Neuron (in vitro differentiated cells): ENCODE data around the gene PTH1R.
A peak's percentile ranks its signal among the peaks of the same experiment; 100 is the strongest.

Experiments
- H2AFZ ChIP-seq: one replicate; pipeline ENCODE4 v1.6.1; 2013; ENCODE audit warnings: low read depth, mild to moderate bottlenecking, inconsistent platforms, low read length, moderate library complexity
- H3K27me3 ChIP-seq: one replicate; pipeline ENCODE4 v1.6.1; 2013; ENCODE audit warnings: low read length; ENCODE audit not compliant: insufficient read depth
- H3K36me3 ChIP-seq: one replicate; pipeline ENCODE4 v1.6.1; 2013; ENCODE audit warnings: low read length; ENCODE audit not compliant: insufficient read depth
- H3K4me1 ChIP-seq: one replicate; pipeline ENCODE4 v1.6.1; 2013; ENCODE audit warnings: low read length; ENCODE audit not compliant: insufficient read depth
- H3K4me3 ChIP-seq: 2 replicates; pipeline ENCODE4 v1.5.1; 2013; ENCODE audit warnings: mild to moderate bottlenecking, low read length, moderate library complexity
- H3K9me3 ChIP-seq: one replicate; pipeline ENCODE4 v1.6.1; 2013; ENCODE audit warnings: low read length

The PTH1R gene

DNA sequence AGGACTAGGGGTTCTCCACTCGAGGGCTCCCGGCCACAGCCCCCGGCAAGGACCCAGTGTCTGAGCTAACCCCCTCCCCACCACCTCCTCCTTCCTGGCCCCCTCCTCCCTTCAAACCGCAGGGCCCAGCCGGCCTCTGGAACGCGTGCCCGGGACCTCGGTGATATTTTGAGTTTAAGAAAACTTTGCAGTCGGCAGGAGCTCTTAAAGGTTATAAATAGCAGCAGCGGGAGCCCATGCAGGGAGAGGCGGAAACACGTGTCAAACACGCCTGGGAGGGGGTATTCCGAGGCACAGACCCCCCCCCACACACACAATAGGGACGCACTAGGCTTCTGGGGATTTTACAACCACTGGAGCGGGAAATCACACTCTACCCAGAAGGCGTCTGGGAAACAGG, 3.1 kb upstream of the PTH1R start:
- Histone ChIP-seq H3K9me3 (no peaks in the 10 kb centered on the region), H3K4me1 (peaks cover 7% of the 10 kb centered on the region), H3K36me3 (no peaks in the 10 kb centered on the region)

DNA sequence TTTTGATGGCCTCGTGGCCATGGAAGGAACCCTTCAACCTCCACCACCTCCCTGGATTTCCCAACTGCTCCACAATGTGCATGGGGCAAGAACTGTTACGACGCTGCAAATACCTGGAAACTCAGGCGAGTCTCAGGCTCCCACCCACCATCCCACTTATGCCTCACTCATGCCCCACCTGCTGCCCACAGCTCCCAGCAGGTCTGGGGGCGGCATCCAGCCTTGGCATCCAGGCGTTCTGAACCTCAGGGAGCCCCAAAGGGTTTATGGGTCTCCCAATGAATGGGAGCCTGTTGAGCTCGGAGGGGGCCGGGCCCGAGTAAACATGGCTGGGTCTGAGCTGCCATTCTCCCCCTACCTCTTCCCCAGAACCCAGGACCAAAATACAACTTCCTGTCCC, 2.0 kb upstream of the PTH1R start:
- Histone ChIP-seq H2AFZ (no peak overlapping the region), H3K9me3 (no peaks in the 10 kb centered on the region), H3K36me3 (no peaks in the 10 kb centered on the region), H3K4me1 (peaks cover 7% of the 10 kb centered on the region), H3K4me3 (no peak overlapping the region), H3K27me3 (peaks cover 67% of the 10 kb centered on the region)

More for the DNA sequence above, 3.1 kb upstream of the PTH1R start:
- H3K4me3 ChIP-seq, result no peak overlapping the region
- H2AFZ ChIP-seq, result no peak overlapping the region
- peaks cover 62% of the 10 kb centered on the region for H3K27me3 ChIP-seq

DNA sequence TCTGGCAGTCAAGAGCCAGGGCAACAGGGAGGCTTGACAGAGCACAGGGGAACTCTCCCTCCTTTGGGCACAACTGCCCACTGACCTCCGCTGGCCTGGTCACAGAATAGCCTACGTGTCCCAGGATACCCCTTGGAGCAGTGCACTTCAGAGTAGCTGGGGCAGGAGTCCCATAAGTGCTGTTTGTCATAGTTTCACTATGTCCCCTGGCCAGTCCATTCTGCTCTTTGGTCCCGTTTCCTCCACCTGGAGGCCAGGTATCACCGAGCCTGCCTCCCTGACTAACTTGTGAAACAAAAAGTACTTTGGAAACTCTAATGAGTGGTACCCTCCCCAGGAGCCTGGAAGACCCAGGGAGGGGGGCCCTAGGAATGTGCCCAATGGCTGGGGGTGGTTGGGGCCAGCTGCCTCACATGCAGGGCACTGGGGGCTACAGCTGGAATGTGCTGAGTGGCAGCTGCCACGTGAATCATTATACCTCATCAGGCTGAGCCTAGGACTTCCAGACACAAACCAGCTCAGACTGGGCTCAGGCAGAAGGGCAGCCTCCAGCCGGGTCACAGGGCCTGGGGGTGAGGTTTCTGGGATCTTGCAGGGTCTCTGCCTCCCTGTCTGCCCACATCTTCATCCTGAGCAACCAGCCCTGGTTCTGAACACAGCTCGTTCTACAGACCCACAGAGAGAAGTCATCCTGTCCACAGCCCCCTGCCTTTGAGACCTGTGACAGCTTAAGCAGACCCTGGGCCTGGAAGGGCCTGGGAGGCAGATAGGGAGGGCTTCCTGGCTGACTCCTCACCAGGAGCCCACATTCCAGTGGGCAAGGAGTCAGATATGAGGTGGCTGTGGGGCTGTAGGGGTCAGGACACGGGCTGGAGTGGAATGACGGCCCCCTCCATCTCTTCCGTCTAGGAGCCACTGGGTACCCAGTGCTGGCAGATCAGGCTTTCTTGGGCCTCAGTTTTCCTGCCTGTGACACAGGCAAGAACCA, 914 bp upstream of the PTH1R start:
- Histone ChIP-seq H3K4me1 (peaks cover 7% of the 10 kb centered on the region), H3K27me3 (peaks cover 74% of the 10 kb centered on the region), H3K4me3 (no peak overlapping the region), H2AFZ (no peak overlapping the region), H3K9me3 (no peaks in the 10 kb centered on the region), H3K36me3 (no peaks in the 10 kb centered on the region)

DNA sequence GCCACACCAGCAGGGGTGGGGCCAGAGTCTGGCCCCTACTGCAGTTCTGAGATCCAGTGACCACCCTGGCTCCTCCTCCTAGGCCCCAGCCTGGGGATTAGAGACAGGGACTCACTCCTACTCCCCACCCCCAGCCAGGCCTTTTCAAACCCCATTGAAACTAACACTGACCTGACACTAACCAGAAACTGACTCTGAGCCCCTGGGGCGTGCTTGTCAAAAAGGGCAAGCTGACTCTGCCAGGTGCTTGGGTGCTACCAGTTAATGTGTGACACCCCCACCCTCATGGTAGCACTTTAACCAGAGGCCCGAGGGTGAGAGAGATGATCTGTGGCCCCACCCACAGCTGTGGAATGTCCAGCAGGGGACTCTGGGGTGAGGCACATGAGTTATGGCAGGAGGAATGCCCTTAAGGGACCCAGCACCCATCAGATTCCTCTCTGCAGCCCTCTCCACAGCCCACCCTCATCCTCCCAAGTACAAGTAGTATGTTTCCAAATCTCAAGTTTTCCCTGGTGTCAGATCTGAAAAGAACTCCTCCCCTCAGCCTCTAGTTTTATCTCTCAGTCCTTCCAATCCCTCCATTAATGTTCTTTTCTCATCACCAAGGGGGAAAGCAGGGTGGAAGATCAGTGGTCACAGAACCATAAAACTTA, 1.4 kb downstream of the PTH1R start:
- Histone ChIP-seq H2AFZ (no peak overlapping the region), H3K9me3 (no peaks in the 10 kb centered on the region), H3K4me3 (no peak overlapping the region), H3K4me1 (peaks cover 11% of the 10 kb centered on the region), H3K36me3 (no peaks in the 10 kb centered on the region), H3K27me3 (peaks cover 74% of the 10 kb centered on the region)

DNA sequence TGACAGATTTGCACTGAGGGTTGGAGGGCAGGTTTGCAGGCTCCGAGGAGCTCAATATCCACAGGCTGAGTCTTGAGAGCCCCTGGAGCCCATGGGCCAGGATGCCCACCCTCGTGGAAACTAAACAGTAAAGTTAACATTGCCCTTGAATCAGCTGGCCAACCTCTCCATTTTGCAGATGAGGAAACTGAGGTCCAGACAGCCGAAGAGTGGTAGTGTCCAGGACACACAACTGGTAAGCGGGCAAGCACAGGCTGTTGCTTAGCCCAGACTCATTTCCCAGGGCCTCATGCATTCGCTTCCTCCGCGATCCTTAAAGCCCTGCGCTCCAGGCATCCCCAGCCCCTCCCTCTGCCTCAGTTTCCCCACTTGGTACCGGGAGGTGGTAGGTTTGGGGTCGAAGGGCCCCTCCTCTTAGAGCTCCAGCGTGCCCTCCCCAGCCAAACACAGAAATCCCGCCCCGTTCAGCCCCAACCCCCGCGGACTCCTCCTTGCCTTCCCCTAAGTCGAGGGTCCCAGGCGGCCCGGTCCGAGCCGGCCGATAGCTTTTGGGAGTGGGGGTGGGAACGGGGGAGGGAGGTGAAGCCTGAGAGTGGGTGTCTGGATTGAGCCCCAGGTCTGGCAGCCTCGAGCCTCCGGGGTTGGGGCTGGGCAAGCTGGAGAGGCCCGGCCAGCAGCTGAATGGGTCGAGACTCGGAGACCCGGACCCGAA, 3.5 kb downstream of the PTH1R start:
- Histone ChIP-seq H3K4me1 (peaks cover 14% of the 10 kb centered on the region), H3K36me3 (no peaks in the 10 kb centered on the region), H3K27me3 (peaks cover 75% of the 10 kb centered on the region), H3K4me3 (no peak overlapping the region), H3K9me3 (no peaks in the 10 kb centered on the region), H2AFZ (peak overlapping the region; percentile 60)

DNA sequence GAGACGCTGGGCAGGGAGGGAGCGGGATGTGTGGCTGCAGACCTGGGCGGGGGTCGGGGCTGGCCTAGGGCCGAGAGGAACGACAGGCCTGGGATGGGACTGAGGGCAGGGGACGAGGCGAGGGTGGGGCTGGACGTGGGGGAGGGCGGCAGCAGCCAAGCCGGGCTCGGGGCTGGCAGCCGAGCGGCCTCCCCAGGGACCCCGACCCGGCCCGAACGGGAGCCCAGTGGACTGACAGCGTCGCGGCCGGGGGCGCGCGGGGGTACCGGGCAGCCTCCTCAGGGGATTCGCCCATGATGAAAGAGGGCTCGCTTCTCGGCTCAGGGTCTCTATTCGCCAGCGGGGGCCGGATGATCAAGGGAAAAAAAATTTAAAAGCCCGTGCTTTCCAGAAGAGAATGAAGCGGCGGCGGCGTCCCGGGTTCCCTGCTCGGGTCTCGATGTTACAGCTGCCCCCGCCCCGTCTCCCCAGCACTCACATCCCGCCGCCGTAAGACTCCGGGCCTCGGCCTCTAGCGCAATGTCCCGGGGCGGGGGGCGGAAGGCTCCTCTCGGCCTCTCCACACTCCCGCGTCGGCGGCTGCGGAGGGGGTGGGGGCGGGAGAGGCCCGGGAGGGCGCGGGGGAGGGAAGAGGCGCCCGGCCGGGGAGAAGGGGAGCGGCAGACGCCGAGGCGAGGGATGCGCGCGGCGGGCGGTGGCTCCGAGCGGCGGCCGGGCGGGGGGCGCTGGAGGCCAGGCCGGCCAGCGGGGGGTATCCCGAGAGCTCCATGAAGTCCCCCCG, 4.3 kb downstream of the PTH1R start:
- Histone ChIP-seq H3K9me3 (no peaks in the 10 kb centered on the region), H3K4me3 (peak overlapping the region; percentile 53), H3K36me3 (no peaks in the 10 kb centered on the region), H3K4me1 (peaks cover 14% of the 10 kb centered on the region), H2AFZ (peak overlapping the region; percentile 74), H3K27me3 (peaks cover 77% of the 10 kb centered on the region)

DNA sequence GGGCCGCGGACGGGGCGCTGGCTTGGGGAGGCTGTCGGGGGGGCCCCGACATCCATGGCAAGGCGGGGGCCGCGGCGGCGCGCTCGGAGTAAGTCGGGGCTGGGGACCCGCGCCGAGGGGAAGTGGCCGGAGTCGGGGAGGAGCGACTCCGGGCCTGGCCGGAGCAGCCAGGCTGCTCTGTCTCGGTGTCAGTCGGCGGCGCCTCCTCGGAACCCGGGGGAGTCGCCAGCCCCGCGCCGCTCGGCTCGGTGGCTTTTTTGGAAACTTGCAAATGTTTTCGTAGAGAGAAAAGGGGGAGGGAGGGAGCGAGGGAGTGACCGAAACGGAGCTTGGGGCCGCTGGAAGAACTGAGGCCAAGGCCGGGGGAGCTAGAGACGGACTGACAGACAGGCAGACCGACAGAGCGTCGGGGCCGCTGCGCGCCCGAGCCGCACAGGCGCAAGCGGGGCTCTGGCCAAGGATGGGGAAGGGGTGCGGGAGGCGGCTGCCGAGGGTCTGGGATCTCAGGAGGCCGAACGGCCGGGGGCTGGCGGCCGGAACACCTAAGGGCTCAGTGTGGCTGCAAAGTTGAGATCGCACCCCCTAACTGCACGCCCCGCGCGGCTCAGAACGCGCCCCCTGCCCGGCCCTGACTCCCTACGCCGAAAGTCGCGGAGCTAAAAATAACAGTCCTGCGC, 5.0 kb downstream of the PTH1R start:
- Histone ChIP-seq H2AFZ (peak overlapping the region; percentile 74), H3K4me3 (peak overlapping the region; percentile 53), H3K27me3 (peaks cover 70% of the 10 kb centered on the region), H3K4me1 (peaks cover 14% of the 10 kb centered on the region), H3K36me3 (no peaks in the 10 kb centered on the region), H3K9me3 (no peaks in the 10 kb centered on the region)

DNA sequence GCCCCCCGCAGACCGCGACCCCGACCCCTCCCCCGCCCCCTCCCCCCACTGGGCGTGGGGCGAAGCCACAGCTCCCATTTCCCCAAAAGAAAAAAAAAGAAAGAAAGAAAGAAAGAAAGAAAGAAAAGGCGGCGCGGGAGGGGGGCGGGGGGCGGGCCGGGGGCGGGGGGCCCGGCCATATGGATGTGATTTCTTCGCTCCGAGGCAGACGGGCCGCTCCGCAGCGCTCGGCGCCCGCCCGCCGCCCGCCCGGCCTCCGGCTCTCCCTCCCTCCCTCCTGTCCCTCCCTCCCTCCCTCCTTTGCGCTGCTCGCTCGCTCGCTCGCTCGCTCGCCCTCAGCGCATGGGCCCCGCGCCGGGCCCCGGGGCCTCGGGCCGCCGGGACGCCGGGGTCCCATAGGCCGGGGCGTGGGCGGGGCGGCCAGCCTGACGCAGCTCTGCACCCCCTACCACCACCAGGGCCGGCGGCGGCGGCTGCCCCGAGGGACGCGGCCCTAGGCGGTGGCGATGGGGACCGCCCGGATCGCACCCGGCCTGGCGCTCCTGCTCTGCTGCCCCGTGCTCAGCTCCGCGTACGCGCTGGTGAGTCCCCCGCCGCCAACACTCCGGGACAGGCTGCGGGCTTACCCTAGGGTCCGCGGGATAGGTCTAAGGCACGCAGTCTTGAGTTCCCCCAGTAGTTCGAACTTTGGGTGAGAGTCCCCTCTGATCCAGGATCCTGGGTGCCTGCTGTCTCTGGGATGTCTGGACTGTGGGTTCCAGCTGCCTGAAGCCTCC, 5.7 kb downstream of the PTH1R start:
- Histone ChIP-seq H3K9me3 (no peaks in the 10 kb centered on the region), H3K4me3 (peak overlapping the region; percentile 53), H3K27me3 (peaks cover 62% of the 10 kb centered on the region), H3K36me3 (no peaks in the 10 kb centered on the region), H3K4me1 (peaks cover 14% of the 10 kb centered on the region), H2AFZ (no peak overlapping the region)

DNA sequence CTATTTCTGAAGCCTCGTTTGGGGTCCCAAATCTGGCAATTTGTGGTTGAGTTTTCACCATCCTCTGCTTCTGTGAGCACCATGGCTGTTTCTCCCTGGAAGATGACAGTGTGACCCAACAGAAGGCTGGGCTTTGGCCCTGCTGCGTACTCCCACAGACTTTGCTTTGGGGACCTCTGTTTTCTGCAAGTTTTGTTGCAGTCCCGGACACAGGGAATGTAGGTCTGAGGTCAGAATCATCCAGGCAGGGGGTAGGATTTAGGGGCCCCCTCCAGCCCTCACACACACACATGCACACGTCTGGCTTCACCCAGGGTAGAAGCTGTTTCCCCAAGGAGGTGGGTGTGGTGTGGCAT, 6.3 kb downstream of the PTH1R start:
- peaks cover 59% of the 10 kb centered on the region for H3K27me3 ChIP-seq

DNA sequence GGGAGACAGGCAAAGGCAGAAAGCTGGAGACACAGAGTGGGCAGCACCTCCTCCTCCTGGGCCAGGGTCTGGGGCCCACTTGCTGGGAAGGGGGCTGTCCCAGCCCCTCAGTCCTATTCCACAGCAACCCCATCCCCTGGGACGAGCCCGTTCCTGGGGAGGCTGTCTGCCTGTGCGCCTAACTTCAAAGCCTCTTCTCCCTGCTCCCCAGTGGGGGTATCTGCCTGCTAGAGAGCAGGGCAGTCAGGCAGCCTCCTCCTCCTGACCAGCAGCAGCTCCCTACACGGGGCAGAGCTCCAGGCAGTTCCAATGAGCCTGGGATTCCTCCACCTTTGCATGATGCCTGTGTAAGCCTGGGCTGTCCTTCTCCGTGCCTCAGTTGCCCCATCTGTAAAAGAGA, 6.9 kb downstream of the PTH1R start:
- Histone ChIP-seq H3K27me3 (peaks cover 65% of the 10 kb centered on the region), H2AFZ (no peak overlapping the region), H3K4me3 (no peak overlapping the region), H3K36me3 (no peaks in the 10 kb centered on the region), H3K4me1 (peaks cover 14% of the 10 kb centered on the region), H3K9me3 (no peaks in the 10 kb centered on the region)

More for the DNA sequence above, 6.3 kb downstream of the PTH1R start:
- Histone ChIP-seq H3K9me3 (no peaks in the 10 kb centered on the region), H3K36me3 (no peaks in the 10 kb centered on the region), H3K4me1 (peaks cover 14% of the 10 kb centered on the region), H2AFZ (no peak overlapping the region), H3K4me3 (peak overlapping the region; percentile 18)

DNA sequence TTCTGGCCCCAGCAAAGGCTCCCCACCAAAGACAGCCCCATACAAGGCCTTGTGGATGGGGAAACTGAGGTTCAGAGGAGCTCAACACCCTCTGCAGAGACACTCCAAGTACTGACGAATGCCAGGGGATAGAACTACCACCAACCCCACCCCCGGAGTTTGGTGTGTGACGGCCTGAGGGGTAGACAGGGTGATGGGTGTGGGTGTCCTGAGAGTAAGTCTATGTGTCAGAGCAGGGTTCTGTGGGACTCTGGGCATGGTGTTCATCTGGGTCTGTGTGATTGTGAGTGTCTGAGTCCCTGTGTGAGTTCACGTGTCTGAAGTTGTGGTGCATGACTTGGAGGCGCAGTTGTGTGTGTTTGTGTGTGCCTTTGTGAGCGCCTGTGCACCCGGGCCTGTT, 7.4 kb downstream of the PTH1R start:
- Histone ChIP-seq H3K36me3 (no peaks in the 10 kb centered on the region), H2AFZ (no peak overlapping the region), H3K9me3 (no peaks in the 10 kb centered on the region), H3K27me3 (peaks cover 65% of the 10 kb centered on the region), H3K4me1 (peaks cover 14% of the 10 kb centered on the region), H3K4me3 (no peak overlapping the region)
